Endothelial cell of umbilical vein (primary cell): Measurements from ENCODE around the gene FILIP1. TPM values are rescaled to one million over a fixed set of nuclear protein-coding genes. Genes with fewer than 3 reads are reported as not detected.

Experiments used
- BruUV-seq: library from RNA; stranded (reverse); fragments of 400-500 nt; replicated peaks from 2 replicates; lab custom pipeline; 2021; lab: Mats Ljungman, UMichigan
- CTCF ChIA-PET: fragments of 300-600, 350-600 bp; sonication (Branson Sonifier 250); formaldehyde crosslinking; loops from one replicate; lab custom pipeline; 2021; ENCODE audit warnings: antibody characterized with exemption, inconsistent platforms; lab: Charles Lee
- POLR2A ChIA-PET: fragments of 300-600, 350-600 bp; sonication (Branson Sonifier 250); formaldehyde crosslinking; loops from one replicate; lab custom pipeline; 2021; ENCODE audit warnings: antibody characterized with exemption, inconsistent platforms; lab: Charles Lee
- DNase-seq: peaks from one replicate; pipeline ENCODE4 v3.0.0-alpha.2; 2011; ENCODE audit warnings: low read depth, low spot score
- FAIRE-seq: peaks from 2 replicates; lab custom pipeline; 2011; peaks lifted over from hg19 to GRCh38; lab: Jason Lieb, UNC
- H2AFZ ChIP-seq: 2 replicates; pipeline ENCODE4 v1.6.0; 2012; ENCODE audit warnings: low read depth, low read length, control low read depth, inconsistent platforms
- H3K27ac ChIP-seq: 2 replicates; pipeline ENCODE4 v1.5.1; 2011; ENCODE audit warnings: low read depth, mild to moderate bottlenecking, control low read depth, low read length, moderate library complexity; ENCODE audit not compliant: insufficient read depth
- H3K27me3 ChIP-seq, 2 experiments: 2 replicates each; pipeline versions ENCODE4 v1.6.0 to v1.6.1; 2011; ENCODE audit warnings: low read length in 2 of 2, mixed read lengths in 1 of 2; ENCODE audit not compliant: control insufficient read depth in 2 of 2, insufficient read depth in 2 of 2
- H3K36me3 ChIP-seq, 2 experiments: 2 replicates in 1 of 2; 3 replicates in 1 of 2; pipeline ENCODE4 v1.5.1; 2011; ENCODE audit warnings: low read length in 2 of 2, mild to moderate bottlenecking in 1 of 2, moderate library complexity in 1 of 2; ENCODE audit not compliant: control insufficient read depth in 2 of 2, insufficient read depth in 2 of 2; ENCODE audit errors: extremely low read depth in 1 of 2
- H3K4me1 ChIP-seq: 3 replicates; pipeline ENCODE4 v1.5.1; 2011; ENCODE audit warnings: mild to moderate bottlenecking, low read length; ENCODE audit not compliant: control insufficient read depth, insufficient read depth; ENCODE audit errors: extremely low read depth
- H3K4me2 ChIP-seq: 2 replicates; pipeline ENCODE4 v1.6.1; 2011; ENCODE audit warnings: low read length, control low read depth, mixed read lengths; ENCODE audit not compliant: insufficient read depth
- H3K4me3 ChIP-seq, 3 experiments: fragments of 200-600 bp in 1 of 3; sonication (generic), shearing (Covaris generic) in 1 of 3; replicated peaks in 1 of 3; 2 replicates each; pipeline ENCODE4 v1.5.1; 2011 to 2016; ENCODE audit warnings: control low read depth in 3 of 3, low read length in 3 of 3, mild to moderate bottlenecking in 2 of 3, inconsistent platforms in 1 of 3, low read depth in 1 of 3, moderate library complexity in 1 of 3; ENCODE audit not compliant: insufficient read depth in 1 of 3
- H3K79me2 ChIP-seq: 2 replicates; pipeline ENCODE4 v1.6.0; 2012; ENCODE audit warnings: low read length, inconsistent platforms; ENCODE audit not compliant: control insufficient read depth, insufficient read depth
- H3K9ac ChIP-seq: replicated peaks from 2 replicates; pipeline ENCODE3; 2011; ENCODE audit warnings: low read length, control low read depth; ENCODE audit not compliant: insufficient read depth; ENCODE audit errors: extremely low read depth
- H3K9me1 ChIP-seq: replicated peaks from 3 replicates; pipeline ENCODE4 v1.6.0; 2011; ENCODE audit warnings: mild to moderate bottlenecking, low read length; ENCODE audit not compliant: control insufficient read depth, insufficient read depth; ENCODE audit errors: extremely low read depth
- H3K9me3 ChIP-seq: replicated peaks from 2 replicates; pipeline ENCODE4 v1.5.1; 2012; ENCODE audit warnings: low read length, inconsistent platforms; ENCODE audit not compliant: control insufficient read depth, insufficient read depth
- H4K20me1 ChIP-seq: replicated peaks from 2 replicates; pipeline ENCODE3; 2011; ENCODE audit warnings: mild to moderate bottlenecking, low read length; ENCODE audit not compliant: control insufficient read depth, insufficient read depth; ENCODE audit errors: extremely low read depth
- CTCF ChIP-seq, 2 donors: IDR thresholded peaks; 1 replicate in 1 of 2; 2 replicates in 1 of 2; pipeline ENCODE4 v1.5.1; 2011; ENCODE audit warnings: low read length in 2 of 2, mild to moderate bottlenecking in 2 of 2, moderate library complexity in 2 of 2, control low read depth in 1 of 2, inconsistent platforms in 1 of 2, low read depth in 1 of 2; ENCODE audit not compliant: insufficient read depth in 1 of 2; ENCODE audit errors: extremely low read depth in 1 of 2
- EZH2 ChIP-seq: IDR thresholded peaks from 2 replicates; pipeline ENCODE4 v1.6.1; 2012; ENCODE audit warnings: borderline replicate concordance, low read depth, mild to moderate bottlenecking, moderate library complexity, low read length, inconsistent platforms; ENCODE audit not compliant: severe bottlenecking
- FOS ChIP-seq: IDR thresholded peaks from 2 replicates; pipeline ENCODE4 v1.6.1; 2011; ENCODE audit warnings: mild to moderate bottlenecking, low read length, moderate library complexity, borderline replicate concordance; ENCODE audit not compliant: insufficient read depth
- JUN ChIP-seq: IDR thresholded peaks from 2 replicates; pipeline ENCODE4 v1.6.1; 2011; ENCODE audit warnings: borderline replicate concordance, low read depth; ENCODE audit not compliant: insufficient read length, insufficient read depth
- MYC ChIP-seq: IDR thresholded peaks from one replicate; pipeline ENCODE4 v1.6.1; 2011; ENCODE audit warnings: mild to moderate bottlenecking, low read depth, low read length
- POLR2A ChIP-seq: IDR thresholded peaks from 2 replicates; pipeline ENCODE4 v1.6.1; 2012; ENCODE audit warnings: low read depth, mild to moderate bottlenecking, control low read depth, low read length
- dilution Hi-C: fragments of 300-500 bp; cut with MboI; formaldehyde crosslinking; loops from one replicate; pipeline ENCODE4 v1.15.0; 2019; ENCODE audit warnings: low sequenced_read_pairs; ENCODE audit not compliant: extremely low pct_ligation_motif_present
- intact Hi-C: fragments of 100-400 bp; cut with micrococcal nuclease; formaldehyde crosslinking; loops from one replicate; pipeline ENCODE4 v1.10.0; 2022
- polyA plus RNA-seq, 4 experiments: library from polyadenylated mRNA; depleted of rRNA in 3 of 4; stranded (reverse) in 3 of 4; unstranded in 1 of 4; fragments of >200 nt; gene quantifications; 2 replicates each; pipeline versions ENCODE4 v1.2.1 to v1.2.3, GENCODE V29; 2011 to 2012; ENCODE audit warnings: missing spikeins in 1 of 4
- total RNA-seq: library from RNA; stranded (reverse); gene quantifications from 2 replicates; pipeline ENCODE4 v1.2.3, GENCODE V29; 2021
- TF ChIP-seq, protein P1 (sequence below): IDR thresholded peaks from 2 replicates; pipeline ENCODE4 v1.6.1; 2011; ENCODE audit not compliant: insufficient read depth, insufficient read length

The FILIP1 gene
- total and polyA plus RNA-seq, 2 donors (not counting 3 experiments of a cell fraction or from before 2014, with no cell fraction given): 2.8 to 13.7 TPM

DNA sequence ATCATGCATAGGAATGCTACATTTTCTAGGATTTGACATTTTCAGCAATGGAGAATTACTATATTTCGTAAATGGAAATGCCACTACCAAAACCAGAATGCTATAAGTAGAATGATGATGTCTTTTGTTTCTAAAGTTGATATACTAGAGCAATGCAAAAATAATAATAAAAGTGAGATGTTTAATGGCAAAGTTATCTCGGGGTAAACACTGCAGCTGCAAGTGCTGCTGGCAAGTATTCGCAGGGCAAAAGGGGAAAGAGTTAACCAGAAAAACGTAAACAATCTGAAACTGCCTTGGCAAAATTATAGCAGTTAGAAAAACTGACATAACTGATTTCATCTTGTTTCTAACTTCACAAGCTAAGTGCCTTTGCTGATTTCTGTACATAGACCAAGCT lies 45.5 kb upstream of the FILIP1 start:
- no peaks in the 10 kb centered on the region for H4K20me1 ChIP-seq
- no peaks in the 10 kb centered on the region for H3K9me1 ChIP-seq
- H3K79me2 ChIP-seq: no peaks in the 10 kb centered on the region
- intact Hi-C loops (no loop called here), dilution Hi-C loops (loop anchor here (25.0 kb wide), 1 partner anchor 227 kb away; no protein-coding TSS in a partner anchor)
- no peak for DNase-seq
- H3K9ac ChIP-seq: no peak overlapping the region
- no TSS peak for BruUV-seq
- ChIA-PET POLR2A (interaction anchor here (0.5 kb wide), 1 partner anchor 11 kb away, joined by 3 read pairs; no protein-coding TSS in a partner anchor), CTCF (interaction anchor here (0.8 to 0.9 kb wide), 2 partner anchors 242 to 276 kb away, joined by 3 to 5 read pairs; no protein-coding TSS in a partner anchor)
- no peak overlapping the region for H3K4me3 ChIP-seq
- FAIRE-seq: no peak
- H3K4me2 ChIP-seq: no peak overlapping the region
- no peak overlapping the region for H3K27ac ChIP-seq
- H3K27me3 ChIP-seq: peaks cover 2 to 6% of the 10 kb centered on the region in 2 experiments
- H3K9me3 ChIP-seq: no peaks in the 10 kb centered on the region
- TF ChIP-seq CTCF (IDR thresholded peaks at IDR 0.05; ENCODE audit: extremely low read depth in 1 of 2, insufficient read depth in 1 of 2, low read depth in 1 of 2, low read length in 2 of 2): no peak
- no peak for TF ChIP-seq POLR2A
- TF ChIP-seq, protein P1, sequence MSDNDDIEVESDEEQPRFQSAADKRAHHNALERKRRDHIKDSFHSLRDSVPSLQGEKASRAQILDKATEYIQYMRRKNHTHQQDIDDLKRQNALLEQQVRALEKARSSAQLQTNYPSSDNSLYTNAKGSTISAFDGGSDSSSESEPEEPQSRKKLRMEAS: no peak
- TF ChIP-seq EZH2: no peak
- TF ChIP-seq FOS: no peak
- no peak for TF ChIP-seq MYC
- no peak for TF ChIP-seq JUN
- H2AFZ ChIP-seq: no peak overlapping the region
- H3K4me1 ChIP-seq: no peaks in the 10 kb centered on the region
- no peaks in the 10 kb centered on the region for H3K36me3 ChIP-seq
